K562 (cell line): ENCODE results near the gene PLK4. TPM values are rescaled to one million over a fixed set of nuclear protein-coding genes. Genes with fewer than 3 reads are reported as not detected.
A peak's percentile ranks its signal among the peaks of the same experiment; 100 is the strongest.

Experiments used
- ATAC-seq: fragments of 200-7000 bp; cut with Tn5 transposase; 3 replicates; pipeline ENCODE4 v1.9.1; 2020; ENCODE audit warnings: moderate library complexity
- BruUV-seq: library from RNA; stranded (reverse); fragments of 400-500 nt; replicated peaks from 2 replicates; lab custom pipeline; 2021; lab: Mats Ljungman, UMichigan
- CTCF ChIA-PET: fragments of 300-600 bp; formaldehyde crosslinking; extraction: SDS; loops from one replicate; lab custom pipeline; 2021; ENCODE audit warnings: low intra/inter-chr PET ratio; lab: Yijun Ruan, JAX
- POLR2A ChIA-PET: fragments of 300-600, 350-650 bp; sonication (Branson Sonifier 250); formaldehyde crosslinking; extraction: SDS; loops from one replicate; lab custom pipeline; 2021; ENCODE audit warnings: antibody characterized with exemption, inconsistent platforms; lab: Yijun Ruan, JAX
- DNase-seq, 4 experiments: peaks; one replicate each; pipeline versions ENCODE4 v3.0.0 to v3.0.0-alpha.2; 2011 to 2018; ENCODE audit warnings: low spot score in 3 of 4, mixed read lengths in 3 of 4; ENCODE audit errors: extremely low read depth in 1 of 4
- FAIRE-seq: peaks from 2 replicates; lab custom pipeline; 2011; peaks lifted over from hg19 to GRCh38; lab: Jason Lieb, UNC
- H2AFZ ChIP-seq: 2 replicates; pipeline ENCODE4 v1.6.0; 2011; ENCODE audit warnings: low read depth, low read length, control low read depth, inconsistent platforms
- H3K27ac ChIP-seq: fragments of 200-600 bp; 3 replicates; pipeline ENCODE4 v1.8.0; 2011; ENCODE audit warnings: low read depth, mild to moderate bottlenecking, control low read depth, inconsistent platforms, low read length, moderate library complexity, mixed read lengths; ENCODE audit errors: extremely low read depth
- H3K27me3 ChIP-seq, 2 experiments: fragments of 300-600 bp in 1 of 2; 2 replicates in 1 of 2; 3 replicates in 1 of 2; pipeline versions ENCODE4 v1.6.0 to v1.8.0; 2011; ENCODE audit warnings: inconsistent platforms in 2 of 2, low read length in 2 of 2, mild to moderate bottlenecking in 1 of 2, mixed read lengths in 1 of 2, moderate library complexity in 1 of 2; ENCODE audit not compliant: control insufficient read depth in 2 of 2, insufficient read depth in 2 of 2
- H3K36me3 ChIP-seq: fragments of 300-600 bp; 3 replicates; pipeline ENCODE4 v1.8.0; 2011; ENCODE audit warnings: mild to moderate bottlenecking, low read length, inconsistent platforms; ENCODE audit not compliant: control insufficient read depth, insufficient read depth
- H3K4me1 ChIP-seq, 2 experiments: fragments of 200-600 bp in 1 of 2; replicated peaks in 1 of 2; 2 replicates in 1 of 2; 3 replicates in 1 of 2; pipeline versions ENCODE4 v1.5.1 to v1.8.0; 2011; ENCODE audit warnings: inconsistent platforms in 2 of 2, low read length in 2 of 2, mild to moderate bottlenecking in 1 of 2, mixed read lengths in 1 of 2, moderate library complexity in 1 of 2; ENCODE audit not compliant: control insufficient read depth in 2 of 2, insufficient read depth in 2 of 2
- H3K4me2 ChIP-seq: 2 replicates; pipeline ENCODE4 v1.6.1; 2011; ENCODE audit warnings: low read length, control low read depth, inconsistent platforms, mixed read lengths; ENCODE audit not compliant: insufficient read depth
- H3K4me3 ChIP-seq: fragments of 200-600 bp; sonication (generic), shearing (Covaris generic); 2 replicates; pipeline ENCODE4 v1.5.1; 2016; ENCODE audit warnings: control low read depth, inconsistent platforms
- H3K79me2 ChIP-seq: fragments of 200-600 bp; 3 replicates; pipeline ENCODE4 v1.8.0; 2011; ENCODE audit warnings: low read length, inconsistent platforms; ENCODE audit not compliant: control insufficient read depth, insufficient read depth
- H3K9ac ChIP-seq, 2 experiments: 2 replicates each; pipeline versions ENCODE4 v1.6.0 to v1.6.1; 2011; ENCODE audit warnings: low read depth in 2 of 2, low read length in 2 of 2, control low read depth in 1 of 2, inconsistent platforms in 1 of 2, mild to moderate bottlenecking in 1 of 2, mixed read lengths in 1 of 2; ENCODE audit not compliant: insufficient read depth in 1 of 2
- H3K9me1 ChIP-seq: one replicate; pipeline ENCODE4 v1.6.0; 2011; ENCODE audit warnings: inconsistent platforms, mild to moderate bottlenecking, low read length, moderate library complexity; ENCODE audit not compliant: control insufficient read depth, insufficient read depth
- H3K9me3 ChIP-seq: replicated peaks from 2 replicates; pipeline ENCODE4 v1.5.1; 2011; ENCODE audit warnings: low read depth, low read length, inconsistent platforms; ENCODE audit not compliant: control insufficient read depth, insufficient read depth
- H4K20me1 ChIP-seq: replicated peaks from 2 replicates; pipeline ENCODE4 v1.6.1; 2011; ENCODE audit warnings: low read length, inconsistent platforms, mixed read lengths; ENCODE audit not compliant: control insufficient read depth, insufficient read depth
- ARID1B ChIP-seq: fragments of 450-650 bp; IDR thresholded peaks from 2 replicates; pipeline ENCODE4 v1.6.1; 2016; ENCODE audit warnings: antibody characterized with exemption, mild to moderate bottlenecking, inconsistent platforms
- CBFA2T2 ChIP-seq: fragments of 450-650 bp; conservative IDR thresholded peaks from 2 replicates; pipeline ENCODE4 v1.6.1; 2017; ENCODE audit warnings: mild to moderate bottlenecking
- CBX1 ChIP-seq: sonication (generic); IDR thresholded peaks from 2 replicates; pipeline ENCODE4 v1.6.1; 2016; ENCODE audit warnings: antibody characterized with exemption, low read depth, mild to moderate bottlenecking
- ETV5 ChIP-seq: sonication (generic); formaldehyde crosslinking; IDR thresholded peaks from 2 replicates; pipeline ENCODE4 v1.4.0; 2020; ENCODE audit warnings: low read depth, mild to moderate bottlenecking, missing genetic modification reagents
- FOSL1 ChIP-seq: fragments of 200-800 bp; sonication (Bioruptor generic); conservative IDR thresholded peaks from 2 replicates; pipeline ENCODE4 v1.6.1; 2016; ENCODE audit warnings: missing genetic modification characterization, missing compliant biosample characterization
- FOXK1 ChIP-seq: sonication (generic); formaldehyde crosslinking; IDR thresholded peaks from 2 replicates; pipeline ENCODE4 v1.8.0; 2022; ENCODE audit warnings: missing genetic modification reagents, mild to moderate bottlenecking, borderline replicate concordance
- GATA2 ChIP-seq: sonication (generic); formaldehyde crosslinking; IDR thresholded peaks from 2 replicates; pipeline ENCODE4 v1.4.0; 2020; ENCODE audit warnings: mild to moderate bottlenecking, missing genetic modification reagents
- MAZ ChIP-seq, 2 experiments: fragments of 450-650 bp in 1 of 2; sonication (generic) in 1 of 2; formaldehyde crosslinking; IDR thresholded peaks in 1 of 2; conservative IDR thresholded peaks in 1 of 2; 2 replicates each; pipeline versions ENCODE4 v1.4.0 to v1.5.0; 2020; ENCODE audit warnings: mild to moderate bottlenecking in 1 of 2, missing genetic modification reagents in 1 of 2
- MCM2 ChIP-seq: fragments of 450-650 bp; IDR thresholded peaks from 2 replicates; pipeline ENCODE4 v1.6.1; 2017; ENCODE audit warnings: low read depth, mild to moderate bottlenecking
- MTA2 ChIP-seq: fragments of 450-650 bp; IDR thresholded peaks from 2 replicates; pipeline ENCODE4 v1.6.1; 2016; ENCODE audit warnings: low read depth
- NELFE ChIP-seq: IDR thresholded peaks from 2 replicates; pipeline ENCODE4 v1.6.1; 2011; ENCODE audit warnings: mild to moderate bottlenecking; ENCODE audit not compliant: insufficient read depth, insufficient read length
- NEUROD1 ChIP-seq: fragments of 150-350 bp; IDR thresholded peaks from 2 replicates; pipeline ENCODE4 v1.6.1; 2014; ENCODE audit warnings: borderline replicate concordance, low read length, low read depth; ENCODE audit not compliant: partially characterized antibody
- SOX6 ChIP-seq: fragments of 450-650 bp; IDR thresholded peaks from 2 replicates; pipeline ENCODE4 v1.6.1; 2014; ENCODE audit warnings: mild to moderate bottlenecking
- TEAD4 ChIP-seq, 2 experiments: sonication (generic) in 1 of 2; formaldehyde crosslinking in 1 of 2; IDR thresholded peaks; 2 replicates each; pipeline versions ENCODE4 v1.6.1 to v1.8.0; 2012 to 2022; ENCODE audit warnings: borderline replicate concordance in 1 of 2, inconsistent platforms in 1 of 2, low read length in 1 of 2, mild to moderate bottlenecking in 1 of 2, missing genetic modification reagents in 1 of 2
- ZFP30 ChIP-seq: fragments of 250-450 bp; sonication (Bioruptor Pico); IDR thresholded peaks from 2 replicates; pipeline ENCODE4 v1.8.0; 2022; ENCODE audit warnings: moderate library complexity, mild to moderate bottlenecking, inconsistent platforms, borderline replicate concordance
- ZNF175 ChIP-seq: fragments of 200-800 bp; sonication (Bioruptor generic); IDR thresholded peaks from 2 replicates; pipeline ENCODE4 v1.6.1; 2016; ENCODE audit warnings: low read depth, mild to moderate bottlenecking, missing genetic modification characterization, missing compliant biosample characterization
- WGBS: fragments of 100-300 bp; shearing (Covaris generic); methylation state at CpG from one replicate; pipeline ENCODE4 v1.1.6; 2016; ENCODE audit warnings: low coverage, mixed read lengths; ENCODE audit not compliant: insufficient coverage; ENCODE audit errors: missing lambda C conversion rate; 5-methylcytosine and 5-hydroxymethylcytosine counted together
- in situ Hi-C: fragments of 300-500 bp; cut with MboI; formaldehyde crosslinking; loops from 4 replicates; pipeline ENCODE4 v1.15.0; 2018; ENCODE audit warnings: inconsistent platforms, mixed read lengths
- intact Hi-C: fragments of 100-400 bp; cut with micrococcal nuclease; formaldehyde crosslinking; loops from 2 replicates; pipeline ENCODE4 v1.14.2; 2022
- polyA plus RNA-seq, 8 experiments: library from polyadenylated mRNA; depleted of rRNA in 4 of 8; stranded (reverse) in 5 of 8; unstranded in 3 of 8; fragments of >200 nt; fragmentation: Nextera tagmentation in 2 of 8; fragmentation: Illumina TruSeq in 1 of 8; extraction: Ambion mirVana in 2 of 8; extraction: Trizol in 1 of 8; gene quantifications; 2 replicates each; pipeline versions ENCODE4 v1.2.1 to v1.2.3, GENCODE V29; 2011 to 2014; ENCODE audit warnings: inconsistent platforms in 1 of 8, missing spikeins in 1 of 8
- total RNA-seq, 7 experiments: library from RNA; depleted of rRNA in 6 of 7; stranded (reverse); fragments of >200 nt in 6 of 7; fragmentation: Illumina TruSeq in 2 of 7; extraction: Trizol in 2 of 7; gene quantifications; 2 replicates each; pipeline versions ENCODE4 v1.2.1 to v1.2.3, GENCODE V29; 2011 to 2021; ENCODE audit warnings: low replicate concordance in 1 of 7
- TF ChIP-seq, protein P1 (sequence below), 2 experiments: IDR thresholded peaks; 2 replicates each; pipeline ENCODE4 v1.6.1; 2011; ENCODE audit warnings: borderline replicate concordance in 1 of 2, control low read depth in 1 of 2, low read depth in 1 of 2, low read length in 1 of 2, mild to moderate bottlenecking in 1 of 2, mixed read lengths in 1 of 2, moderate library complexity in 1 of 2; ENCODE audit not compliant: insufficient read depth in 1 of 2, insufficient read length in 1 of 2, poor library complexity in 1 of 2, severe bottlenecking in 1 of 2; ENCODE audit errors: extremely low read depth in 1 of 2

Gene PLK4
- total and polyA plus RNA-seq, 9 of the 15 experiments (the other 6 are each of a cell fraction or from before 2014, with no cell fraction given) = 16.2 to 95.3 (median 54.3) TPM

DNA sequence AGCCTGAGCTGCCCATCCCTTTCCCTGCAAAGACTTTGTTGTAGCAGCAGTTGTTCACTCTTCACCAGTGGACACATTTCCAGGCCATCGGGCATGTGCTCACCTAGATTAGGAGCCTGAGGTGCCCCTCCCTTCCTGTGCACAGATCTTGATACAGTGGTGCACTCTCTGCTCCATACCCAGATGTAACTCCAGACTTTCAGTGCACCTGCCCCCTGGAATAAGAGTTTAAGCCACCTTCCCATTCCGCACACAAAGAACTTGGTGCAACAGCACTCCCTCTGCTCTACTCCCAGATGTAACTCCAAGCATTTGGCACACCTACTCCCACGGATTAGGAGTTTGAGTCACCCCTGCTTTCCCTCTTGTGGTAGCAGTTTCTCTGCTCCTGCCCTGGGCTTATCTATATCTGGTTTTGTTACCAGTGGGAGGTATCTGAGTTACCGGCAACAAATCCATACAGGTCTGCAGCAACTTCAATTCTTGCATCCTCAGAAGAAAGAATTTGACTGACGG, 36.0 kb upstream of the PLK4 start:
- no peak overlapping the region for H3K4me3 ChIP-seq
- WGBS = 29% methylated on average over 5 of the region's 5 CpGs
- H3K79me2 ChIP-seq = no peaks in the 10 kb centered on the region
- in situ Hi-C loops = no loop called here
- no peaks in the 10 kb centered on the region for H4K20me1 ChIP-seq
- H3K9me3 ChIP-seq = peaks cover 11% of the 10 kb centered on the region; the same call in 1 of the 2 replicates
- H3K9me1 ChIP-seq = no peaks in the 10 kb centered on the region
- no peak overlapping the region for H3K27ac ChIP-seq
- POLR2A ChIA-PET = no interaction called here
- H3K27me3 ChIP-seq = no peaks in the 10 kb centered on the region
- no peak overlapping the region for H2AFZ ChIP-seq
- CTCF ChIA-PET = no interaction called here
- no peak overlapping the region for H3K9ac ChIP-seq
- intact Hi-C loops = no loop called here
- H3K36me3 ChIP-seq = no peaks in the 10 kb centered on the region; the same call in 2 of the 3 replicates
- FAIRE-seq = peak; percentile 76
- BruUV-seq = no TSS peak
- peak overlapping the region; percentile 41 for H3K4me2 ChIP-seq
- peaks cover 15 to 24% of the 10 kb centered on the region in 2 experiments; a peak in 4 of 5 replicates for H3K4me1 ChIP-seq
- peak; percentile 18 to 64 (median 38) for DNase-seq
- ATAC-seq = peak; percentile 84
- TF ChIP-seq ZFP30 (CRISPR knock-in tag) (no peak), ARID1B (peak; percentile 65), FOXK1 (CRISPR knock-in tag) (0 out of 2 replicates have a peak, but pooled peaks have one; percentile 32), CBX1 (0 out of 2 replicates have a peak, but pooled peaks have one; percentile 20), MAZ (CRISPR knock-in tag; conservative IDR thresholded peaks at IDR 0.05 in 1 of 2, IDR thresholded peaks at IDR 0.05 in 1 of 2) (0 out of 4 replicates have a peak, but pooled peaks of 1 of the 2 experiments have one; percentile 27), NELFE (no peak), MCM2 (no peak), CBFA2T2 (peak; percentile 64), SOX6 (no peak), FOSL1 (tag) (peak; percentile 38; the same call in 1 of the 2 replicates), GATA2 (CRISPR knock-in tag) (peak; percentile 32; the same call in 1 of the 2 replicates), NEUROD1 (no peak), ZNF175 (CRISPR knock-in tag) (no peak), MTA2 (no peak), TEAD4 (IDR thresholded peaks at IDR 0.05; ENCODE audit: low read length) (peak; percentile 47; the same call in 1 of the 2 replicates), TEAD4 (CRISPR knock-in tag; IDR thresholded peaks at IDR 0.05; ENCODE audit: borderline replicate concordance) (no peak), ETV5 (CRISPR knock-in tag) (0 out of 2 replicates have a peak, but pooled peaks have one; percentile 44)
- TF ChIP-seq, protein P1, sequence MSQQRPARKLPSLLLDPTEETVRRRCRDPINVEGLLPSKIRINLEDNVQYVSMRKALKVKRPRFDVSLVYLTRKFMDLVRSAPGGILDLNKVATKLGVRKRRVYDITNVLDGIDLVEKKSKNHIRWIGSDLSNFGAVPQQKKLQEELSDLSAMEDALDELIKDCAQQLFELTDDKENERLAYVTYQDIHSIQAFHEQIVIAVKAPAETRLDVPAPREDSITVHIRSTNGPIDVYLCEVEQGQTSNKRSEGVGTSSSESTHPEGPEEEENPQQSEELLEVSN (IDR thresholded peaks at IDR 0.05; ENCODE audit: borderline replicate concordance in 1 of 2, extremely low read depth in 1 of 2, insufficient read depth in 1 of 2, insufficient read length in 1 of 2, low read depth in 1 of 2, low read length in 1 of 2, poor library complexity in 1 of 2, severe bottlenecking in 1 of 2) = peak in 1 of 2 experiments; percentile 18
